PFSK-1 (cell line): ENCODE data around the gene RXFP1.

Experiments used
- POLR2AphosphoS5 ChIP-seq: IDR thresholded peaks from 2 replicates; pipeline ENCODE4 v1.6.1; 2012; ENCODE audit warnings: low read depth, mild to moderate bottlenecking, control low read depth, low read length, moderate library complexity
- SIN3A ChIP-seq: IDR thresholded peaks from 2 replicates; pipeline ENCODE4 v1.6.1; 2012; ENCODE audit warnings: mild to moderate bottlenecking, low read length, moderate library complexity, borderline replicate concordance; ENCODE audit not compliant: insufficient read depth
- TAF1 ChIP-seq: IDR thresholded peaks from 2 replicates; pipeline ENCODE4 v1.6.1; 2012; ENCODE audit warnings: low read length, control low read depth, borderline replicate concordance; ENCODE audit not compliant: insufficient read depth
- TF ChIP-seq, protein P1 (sequence below), 2 experiments: IDR thresholded peaks; 2 replicates each; pipeline versions ENCODE4 v1.6.1 to v1.8.0; 2011 to 2012; ENCODE audit warnings: low read depth in 2 of 2, low read length in 2 of 2, control low read depth in 1 of 2, inconsistent platforms in 1 of 2, mild to moderate bottlenecking in 1 of 2, moderate library complexity in 1 of 2; ENCODE audit not compliant: insufficient read depth in 1 of 2

DNA sequence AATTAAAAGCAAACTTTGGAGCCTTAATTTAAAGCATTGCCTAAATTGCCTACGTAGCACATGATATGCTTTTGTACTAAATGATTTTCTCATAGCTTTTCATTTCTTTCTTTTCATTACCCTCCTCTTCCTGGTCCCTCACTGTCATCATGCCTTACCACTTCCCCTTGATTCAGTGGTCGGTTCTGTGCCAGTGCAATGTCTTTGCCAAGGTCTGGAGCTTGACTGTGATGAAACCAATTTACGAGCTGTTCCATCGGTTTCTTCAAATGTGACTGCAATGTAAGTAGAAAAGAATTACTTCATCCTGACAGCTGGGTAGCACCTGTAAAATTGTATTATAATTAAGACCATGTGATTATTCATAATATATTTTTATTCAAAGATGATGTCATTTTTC is 77.5 kb downstream of the RXFP1 start:
- TF ChIP-seq POLR2AphosphoS5 (no peak), TAF1 (no peak), SIN3A (no peak)
- TF ChIP-seq, protein P1, sequence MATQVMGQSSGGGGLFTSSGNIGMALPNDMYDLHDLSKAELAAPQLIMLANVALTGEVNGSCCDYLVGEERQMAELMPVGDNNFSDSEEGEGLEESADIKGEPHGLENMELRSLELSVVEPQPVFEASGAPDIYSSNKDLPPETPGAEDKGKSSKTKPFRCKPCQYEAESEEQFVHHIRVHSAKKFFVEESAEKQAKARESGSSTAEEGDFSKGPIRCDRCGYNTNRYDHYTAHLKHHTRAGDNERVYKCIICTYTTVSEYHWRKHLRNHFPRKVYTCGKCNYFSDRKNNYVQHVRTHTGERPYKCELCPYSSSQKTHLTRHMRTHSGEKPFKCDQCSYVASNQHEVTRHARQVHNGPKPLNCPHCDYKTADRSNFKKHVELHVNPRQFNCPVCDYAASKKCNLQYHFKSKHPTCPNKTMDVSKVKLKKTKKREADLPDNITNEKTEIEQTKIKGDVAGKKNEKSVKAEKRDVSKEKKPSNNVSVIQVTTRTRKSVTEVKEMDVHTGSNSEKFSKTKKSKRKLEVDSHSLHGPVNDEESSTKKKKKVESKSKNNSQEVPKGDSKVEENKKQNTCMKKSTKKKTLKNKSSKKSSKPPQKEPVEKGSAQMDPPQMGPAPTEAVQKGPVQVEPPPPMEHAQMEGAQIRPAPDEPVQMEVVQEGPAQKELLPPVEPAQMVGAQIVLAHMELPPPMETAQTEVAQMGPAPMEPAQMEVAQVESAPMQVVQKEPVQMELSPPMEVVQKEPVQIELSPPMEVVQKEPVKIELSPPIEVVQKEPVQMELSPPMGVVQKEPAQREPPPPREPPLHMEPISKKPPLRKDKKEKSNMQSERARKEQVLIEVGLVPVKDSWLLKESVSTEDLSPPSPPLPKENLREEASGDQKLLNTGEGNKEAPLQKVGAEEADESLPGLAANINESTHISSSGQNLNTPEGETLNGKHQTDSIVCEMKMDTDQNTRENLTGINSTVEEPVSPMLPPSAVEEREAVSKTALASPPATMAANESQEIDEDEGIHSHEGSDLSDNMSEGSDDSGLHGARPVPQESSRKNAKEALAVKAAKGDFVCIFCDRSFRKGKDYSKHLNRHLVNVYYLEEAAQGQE (IDR thresholded peaks at IDR 0.05; ENCODE audit: insufficient read depth in 1 of 2, low read depth in 2 of 2, low read length in 2 of 2), result no peak
